LNCAP (cell line): Measurements from ENCODE around the gene KIF23.

Experiments used
- TF ChIP-seq, protein P1 (sequence below): fragments of 450-650 bp; IDR thresholded peaks from 2 replicates; pipeline ENCODE4 v1.5.1; 2017; ENCODE audit warnings: mild to moderate bottlenecking

KIF23 gene

DNA sequence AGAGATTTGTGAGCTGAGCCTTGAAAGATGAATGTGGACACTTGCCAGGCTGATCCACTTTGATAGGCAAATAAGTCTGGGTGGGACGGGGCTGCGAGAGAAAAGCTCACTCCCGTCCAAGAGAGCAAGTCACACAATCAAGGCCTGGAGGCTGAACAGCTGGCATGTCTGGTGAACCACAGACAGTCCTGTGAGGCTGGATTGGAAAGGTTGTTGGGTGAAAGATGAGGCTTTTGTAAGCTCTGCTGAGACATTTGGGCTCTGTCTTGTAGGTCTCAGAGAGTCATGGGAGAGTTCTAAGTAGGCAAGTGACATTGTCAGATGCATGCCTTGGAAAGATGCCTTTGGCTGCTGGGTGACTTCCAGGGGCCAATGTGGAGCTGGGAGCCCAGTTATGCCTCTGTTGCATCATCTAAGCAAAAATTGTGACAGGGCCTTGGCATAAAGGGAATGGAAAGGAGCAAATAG lies 76.9 kb downstream of the KIF23 start:
- TF ChIP-seq, protein P1, sequence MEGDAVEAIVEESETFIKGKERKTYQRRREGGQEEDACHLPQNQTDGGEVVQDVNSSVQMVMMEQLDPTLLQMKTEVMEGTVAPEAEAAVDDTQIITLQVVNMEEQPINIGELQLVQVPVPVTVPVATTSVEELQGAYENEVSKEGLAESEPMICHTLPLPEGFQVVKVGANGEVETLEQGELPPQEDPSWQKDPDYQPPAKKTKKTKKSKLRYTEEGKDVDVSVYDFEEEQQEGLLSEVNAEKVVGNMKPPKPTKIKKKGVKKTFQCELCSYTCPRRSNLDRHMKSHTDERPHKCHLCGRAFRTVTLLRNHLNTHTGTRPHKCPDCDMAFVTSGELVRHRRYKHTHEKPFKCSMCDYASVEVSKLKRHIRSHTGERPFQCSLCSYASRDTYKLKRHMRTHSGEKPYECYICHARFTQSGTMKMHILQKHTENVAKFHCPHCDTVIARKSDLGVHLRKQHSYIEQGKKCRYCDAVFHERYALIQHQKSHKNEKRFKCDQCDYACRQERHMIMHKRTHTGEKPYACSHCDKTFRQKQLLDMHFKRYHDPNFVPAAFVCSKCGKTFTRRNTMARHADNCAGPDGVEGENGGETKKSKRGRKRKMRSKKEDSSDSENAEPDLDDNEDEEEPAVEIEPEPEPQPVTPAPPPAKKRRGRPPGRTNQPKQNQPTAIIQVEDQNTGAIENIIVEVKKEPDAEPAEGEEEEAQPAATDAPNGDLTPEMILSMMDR: no peak

DNA sequence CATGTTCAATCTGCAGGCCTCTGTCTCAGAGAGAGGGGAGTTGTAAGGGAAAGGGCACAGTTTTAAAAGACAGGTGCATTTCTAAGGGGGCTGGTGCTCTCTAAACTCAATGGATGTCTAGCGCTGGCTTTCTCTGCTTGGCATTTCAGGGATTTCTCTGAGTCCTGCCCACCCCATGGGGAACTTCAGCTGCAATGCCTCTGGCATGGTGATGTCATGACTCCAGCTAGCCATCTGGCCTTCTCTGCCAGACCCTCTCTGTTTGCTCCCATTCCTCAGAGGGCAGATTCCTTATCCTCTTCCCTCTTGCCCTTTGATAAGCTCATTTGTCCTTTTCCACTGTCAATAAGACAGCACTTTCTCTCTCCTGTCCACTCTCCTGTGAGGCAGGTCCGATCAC lies 79.3 kb downstream of the KIF23 start:
- TF ChIP-seq, protein P1: no peak

DNA sequence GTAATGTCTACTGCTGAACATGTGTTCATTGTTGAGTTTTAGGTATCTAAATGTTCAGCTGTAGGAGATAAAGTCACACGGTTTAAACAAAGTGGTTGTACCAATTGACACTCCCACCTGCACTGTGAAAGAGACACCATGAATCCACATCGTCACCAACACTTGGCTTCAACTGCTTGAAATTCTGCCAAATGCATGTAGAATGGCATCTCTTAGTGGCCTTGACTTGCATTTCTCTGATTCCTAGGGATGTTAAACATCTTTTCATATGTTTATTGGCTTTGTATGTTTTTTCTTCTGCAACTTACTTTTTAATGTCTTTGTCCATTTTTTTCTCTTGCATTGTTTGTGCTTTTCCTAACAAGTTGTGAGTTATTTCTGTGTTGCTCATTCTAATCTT lies 81.9 kb downstream of the KIF23 start:
- TF ChIP-seq, protein P1: no peak

DNA sequence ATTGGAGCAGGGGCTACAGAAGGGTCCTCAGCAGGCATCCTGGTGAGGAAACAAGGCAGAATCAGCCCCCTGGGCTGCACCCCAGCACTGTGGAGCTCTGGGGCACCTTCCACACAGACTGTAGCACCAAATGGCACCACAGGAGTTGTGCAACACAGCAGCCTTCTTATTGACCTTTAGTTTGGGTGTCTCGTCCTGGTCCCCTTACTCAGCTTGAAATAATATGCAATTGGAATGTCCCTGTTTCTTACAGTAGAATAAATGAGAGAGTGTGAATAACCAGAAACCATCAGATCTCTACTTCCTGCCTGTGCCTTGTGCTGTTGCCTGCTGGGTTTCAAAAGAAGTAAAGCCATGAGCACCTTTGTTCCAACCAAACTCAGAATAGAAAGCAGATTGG lies 82.9 kb downstream of the KIF23 start:
- TF ChIP-seq, protein P1: no peak

DNA sequence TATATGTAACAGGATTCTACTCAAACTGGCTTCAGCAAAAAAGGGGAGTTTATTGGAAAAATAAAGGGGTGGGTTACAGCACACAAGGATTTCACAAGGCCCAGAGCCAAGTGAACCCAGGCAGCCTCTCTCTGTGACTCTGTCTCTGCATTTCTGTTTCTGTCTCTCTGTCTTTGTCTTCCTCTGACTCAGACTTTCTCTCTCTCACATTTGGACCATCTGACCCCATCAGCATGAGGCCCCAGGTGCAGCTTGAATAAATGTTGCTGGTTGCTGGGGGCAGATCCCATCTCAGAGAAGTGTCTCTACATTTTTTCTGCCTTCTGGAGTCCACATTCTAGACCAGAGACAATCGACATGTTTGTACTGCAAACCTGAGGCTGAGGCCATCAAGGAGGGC lies 83.5 kb downstream of the KIF23 start:
- TF ChIP-seq, protein P1: no peak
